Myometrial cell (primary cell): ENCODE data around the gene MOB3A. TPM values are rescaled to one million over a fixed set of nuclear protein-coding genes. Genes with fewer than 3 reads are reported as not detected.

Experiments used
- total RNA-seq: library from RNA; depleted of rRNA; stranded (reverse); fragments of >200 nt; gene quantifications from 2 replicates; pipeline ENCODE4 v1.2.3, GENCODE V29; 2015

The MOB3A gene
- total RNA-seq = 52.5 and 62.0 TPM in 2 replicates

GRCh38 chr19:2096034-2096479 lies at the start of gene MOB3A:
MOB3A (minus strand) TSS chr19:2096326; CDS start chr19:2078560, 17,766 bp downstream.

GRCh38 chr19:2096480-2097202 lies 515 bp upstream of the MOB3A start, which contains the start of gene IZUMO4:
IZUMO4 (plus strand) TSS chr19:2096915; CDS start chr19:2096946, 31 bp downstream.

GRCh38 chr19:2050991-2051772 lies 44.9 kb downstream of the MOB3A start, which contains the start of gene MKNK2:
MKNK2 (minus strand) TSS chr19:2051244; CDS start chr19:2050851, 393 bp downstream.

Other genes starting within 250 kb of the MOB3A start
- gene REXO1, start 247.8 kb downstream of the MOB3A start, total RNA-seq = 6.9 and 8.0 TPM in 2 replicates
- gene KLF16, start 232.7 kb downstream of the MOB3A start, total RNA-seq = 7.8 and 11.0 TPM in 2 replicates
- 138 and 142 TPM in 2 replicates for gene ABHD17A, start 210.8 kb downstream of the MOB3A start, total RNA-seq
- 1.1 and 6.3 TPM in 2 replicates for gene ADAT3, start 190.9 kb downstream of the MOB3A start, total RNA-seq
- gene SCAMP4, start 190.9 kb downstream of the MOB3A start, total RNA-seq = 120 and 145 TPM in 2 replicates
- gene CSNK1G2, start 155.2 kb downstream of the MOB3A start, total RNA-seq = 62.7 and 78.4 TPM in 2 replicates
- gene BTBD2, start 80.6 kb downstream of the MOB3A start, total RNA-seq = 78.5 and 104 TPM in 2 replicates
- gene MKNK2, start 45.1 kb downstream of the MOB3A start, total RNA-seq = 156 and 174 TPM in 2 replicates
- 0.86 TPM in 1 of 2 replicates, not detected in the other for gene IZUMO4, start 589 bp upstream of the MOB3A start, total RNA-seq
- gene AP3D1, start 55.2 kb upstream of the MOB3A start, total RNA-seq = 117 and 120 TPM in 2 replicates
- 5.8 and 13.6 TPM in 2 replicates for gene DOT1L, start 67.6 kb upstream of the MOB3A start, total RNA-seq
- gene PLEKHJ1, start 140.0 kb upstream of the MOB3A start, total RNA-seq = 99.4 and 100 TPM in 2 replicates
- 20.9 and 28.0 TPM in 2 replicates for gene SF3A2, start 140.5 kb upstream of the MOB3A start, total RNA-seq
- 0.18 TPM in 1 of 2 replicates, not detected in the other for gene AMH, start 153.0 kb upstream of the MOB3A start, total RNA-seq
- not detected in 2 replicates for gene JSRP1, start 160.1 kb upstream of the MOB3A start, total RNA-seq
- gene PEAK3, start 185.8 kb upstream of the MOB3A start, total RNA-seq = not detected in 2 replicates
- not detected in 2 replicates for gene LINGO3, start 211.8 kb upstream of the MOB3A start, total RNA-seq
- gene LSM7, start 232.3 kb upstream of the MOB3A start, total RNA-seq = 212 and 255 TPM in 2 replicates
- gene SPPL2B, start 232.4 kb upstream of the MOB3A start, total RNA-seq = 37.7 and 41.2 TPM in 2 replicates